HL-60 (cell line): ENCODE measurements around the gene HAUS8.

Experiments
- GABPA ChIP-seq: IDR thresholded peaks from 2 replicates; pipeline ENCODE4 v1.6.1; 2012; ENCODE audit warnings: low read depth
- SPI1 ChIP-seq: IDR thresholded peaks from 2 replicates; pipeline ENCODE4 v1.6.1; 2012; ENCODE audit warnings: low read depth, mild to moderate bottlenecking, borderline replicate concordance
- TF ChIP-seq, protein P1 (sequence below): IDR thresholded peaks from 2 replicates; pipeline ENCODE4 v1.6.1; 2012; ENCODE audit warnings: low read depth; ENCODE audit not compliant: insufficient replicate concordance
- TF ChIP-seq, protein P2 (sequence below): IDR thresholded peaks from one replicate; pipeline ENCODE4 v1.5.1; 2011; ENCODE audit warnings: low read length, control low read depth, inconsistent platforms; ENCODE audit not compliant: insufficient read depth

DNA sequence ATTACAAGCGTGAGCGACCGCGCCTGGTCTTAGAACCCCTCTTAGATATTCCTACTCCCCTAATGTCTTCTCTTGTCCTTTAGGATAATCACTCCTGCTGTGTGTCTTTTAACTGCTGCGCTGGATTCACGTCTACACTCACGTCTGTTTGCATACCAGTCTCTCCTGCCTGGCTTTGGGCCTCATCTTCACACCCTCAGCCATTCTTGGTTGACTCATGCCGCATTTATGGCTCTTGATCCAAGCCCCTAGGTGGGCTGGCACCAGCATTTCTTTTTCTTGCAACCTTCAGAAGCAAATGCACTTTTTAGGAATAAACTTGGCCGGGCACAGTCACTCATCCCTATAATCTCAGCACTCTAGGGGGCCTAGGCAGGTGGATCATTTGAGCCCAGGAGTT lies 23.1 kb upstream of the HAUS8 start:
- TF ChIP-seq, protein P1, sequence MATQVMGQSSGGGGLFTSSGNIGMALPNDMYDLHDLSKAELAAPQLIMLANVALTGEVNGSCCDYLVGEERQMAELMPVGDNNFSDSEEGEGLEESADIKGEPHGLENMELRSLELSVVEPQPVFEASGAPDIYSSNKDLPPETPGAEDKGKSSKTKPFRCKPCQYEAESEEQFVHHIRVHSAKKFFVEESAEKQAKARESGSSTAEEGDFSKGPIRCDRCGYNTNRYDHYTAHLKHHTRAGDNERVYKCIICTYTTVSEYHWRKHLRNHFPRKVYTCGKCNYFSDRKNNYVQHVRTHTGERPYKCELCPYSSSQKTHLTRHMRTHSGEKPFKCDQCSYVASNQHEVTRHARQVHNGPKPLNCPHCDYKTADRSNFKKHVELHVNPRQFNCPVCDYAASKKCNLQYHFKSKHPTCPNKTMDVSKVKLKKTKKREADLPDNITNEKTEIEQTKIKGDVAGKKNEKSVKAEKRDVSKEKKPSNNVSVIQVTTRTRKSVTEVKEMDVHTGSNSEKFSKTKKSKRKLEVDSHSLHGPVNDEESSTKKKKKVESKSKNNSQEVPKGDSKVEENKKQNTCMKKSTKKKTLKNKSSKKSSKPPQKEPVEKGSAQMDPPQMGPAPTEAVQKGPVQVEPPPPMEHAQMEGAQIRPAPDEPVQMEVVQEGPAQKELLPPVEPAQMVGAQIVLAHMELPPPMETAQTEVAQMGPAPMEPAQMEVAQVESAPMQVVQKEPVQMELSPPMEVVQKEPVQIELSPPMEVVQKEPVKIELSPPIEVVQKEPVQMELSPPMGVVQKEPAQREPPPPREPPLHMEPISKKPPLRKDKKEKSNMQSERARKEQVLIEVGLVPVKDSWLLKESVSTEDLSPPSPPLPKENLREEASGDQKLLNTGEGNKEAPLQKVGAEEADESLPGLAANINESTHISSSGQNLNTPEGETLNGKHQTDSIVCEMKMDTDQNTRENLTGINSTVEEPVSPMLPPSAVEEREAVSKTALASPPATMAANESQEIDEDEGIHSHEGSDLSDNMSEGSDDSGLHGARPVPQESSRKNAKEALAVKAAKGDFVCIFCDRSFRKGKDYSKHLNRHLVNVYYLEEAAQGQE, result no peak
- TF ChIP-seq, protein P2, sequence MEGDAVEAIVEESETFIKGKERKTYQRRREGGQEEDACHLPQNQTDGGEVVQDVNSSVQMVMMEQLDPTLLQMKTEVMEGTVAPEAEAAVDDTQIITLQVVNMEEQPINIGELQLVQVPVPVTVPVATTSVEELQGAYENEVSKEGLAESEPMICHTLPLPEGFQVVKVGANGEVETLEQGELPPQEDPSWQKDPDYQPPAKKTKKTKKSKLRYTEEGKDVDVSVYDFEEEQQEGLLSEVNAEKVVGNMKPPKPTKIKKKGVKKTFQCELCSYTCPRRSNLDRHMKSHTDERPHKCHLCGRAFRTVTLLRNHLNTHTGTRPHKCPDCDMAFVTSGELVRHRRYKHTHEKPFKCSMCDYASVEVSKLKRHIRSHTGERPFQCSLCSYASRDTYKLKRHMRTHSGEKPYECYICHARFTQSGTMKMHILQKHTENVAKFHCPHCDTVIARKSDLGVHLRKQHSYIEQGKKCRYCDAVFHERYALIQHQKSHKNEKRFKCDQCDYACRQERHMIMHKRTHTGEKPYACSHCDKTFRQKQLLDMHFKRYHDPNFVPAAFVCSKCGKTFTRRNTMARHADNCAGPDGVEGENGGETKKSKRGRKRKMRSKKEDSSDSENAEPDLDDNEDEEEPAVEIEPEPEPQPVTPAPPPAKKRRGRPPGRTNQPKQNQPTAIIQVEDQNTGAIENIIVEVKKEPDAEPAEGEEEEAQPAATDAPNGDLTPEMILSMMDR, result no peak
- no peak for TF ChIP-seq GABPA
- TF ChIP-seq SPI1, result no peak
